C4-2B (cell line): ENCODE results near the gene LCK.
"Not testable (repeated sequence)": the region's sequence is repeated elsewhere in the genome, so short reads cannot be mapped to it uniquely, and the experiment has no call there.

Experiments
- H3K27ac ChIP-seq: fragments of 450-650 bp; 2 replicates; pipeline ENCODE4 v1.5.1; 2017
- CTCF ChIP-seq: fragments of 450-650 bp; conservative IDR thresholded peaks from 2 replicates; pipeline ENCODE4 v1.5.1; 2017; ENCODE audit warnings: mild to moderate bottlenecking
- ZFX ChIP-seq: fragments of 450-650 bp; IDR thresholded peaks from 2 replicates; pipeline ENCODE4 v1.6.1; 2017

LCK gene

GRCh38 chr1:32269744-32270143 is 18.7 kb downstream of the LCK start:
- no peak for TF ChIP-seq ZFX
- no peak for TF ChIP-seq CTCF
- no peak overlapping the region for H3K27ac ChIP-seq

- TF ChIP-seq ZFX = no peak
- TF ChIP-seq CTCF = no peak
- no peak overlapping the region for H3K27ac ChIP-seq
Observed at GRCh38 chr1:32272557-32273390, 21.7 kb downstream of the LCK start.

- TF ChIP-seq ZFX (no peak), CTCF (no peak)
- H3K27ac ChIP-seq = no peak overlapping the region
Observed at GRCh38 chr1:32273391-32274208, 22.5 kb downstream of the LCK start.

GRCh38 chr1:32274646-32275340 is 23.7 kb downstream of the LCK start:
- peak overlapping the region; percentile 20 for H3K27ac ChIP-seq
- TF ChIP-seq ZFX = no peak
- no peak for TF ChIP-seq CTCF

- TF ChIP-seq CTCF (no peak), ZFX (no peak)
- peak overlapping the region; percentile 20 for H3K27ac ChIP-seq
Observed at GRCh38 chr1:32275424-32275823, 24.4 kb downstream of the LCK start.

GRCh38 chr1:32276032-32276782 is 25.1 kb downstream of the LCK start:
- TF ChIP-seq CTCF (no peak), ZFX (no peak)
- H3K27ac ChIP-seq = no peak overlapping the region

- H3K27ac ChIP-seq = not testable (repeated sequence)
Observed at GRCh38 chr1:32284777-32285176, 33.7 kb downstream of the LCK start.
